GM23248 (cell line): ENCODE data around the gene ARHGAP33.

Experiments
- EZH2 ChIP-seq: fragments of 200-600 bp; sonication (generic); IDR thresholded peaks from 2 replicates; pipeline ENCODE4 v1.6.1; 2018; ENCODE audit warnings: antibody characterized with exemption, mild to moderate bottlenecking; ENCODE audit not compliant: insufficient read depth, poor library complexity, severe bottlenecking
- EZH2phosphoT487 ChIP-seq: fragments of 200-600 bp; sonication (generic); IDR thresholded peaks from 2 replicates; pipeline ENCODE4 v1.6.1; 2018; ENCODE audit warnings: antibody characterized with exemption, moderate library complexity, mild to moderate bottlenecking, low read depth; ENCODE audit not compliant: insufficient read depth

GRCh38 chr19:35732540-35733179 lies 42.7 kb upstream of the ARHGAP33 start:
- TF ChIP-seq EZH2 (no peak), EZH2phosphoT487 (no peak)
